SH-SY5Y (cell line): Measurements from ENCODE around the gene EEF2KMT.

Experiments used
- GATA2 ChIP-seq: IDR thresholded peaks from 2 replicates; pipeline ENCODE4 v1.6.1; 2011; ENCODE audit warnings: mild to moderate bottlenecking, low read depth, low read length
- GATA3 ChIP-seq: IDR thresholded peaks from 2 replicates; pipeline ENCODE4 v1.6.1; 2011; ENCODE audit warnings: low read depth, mild to moderate bottlenecking, low read length, moderate library complexity

GRCh38 chr16:5077304-5077703, 20.3 kb downstream of the EEF2KMT start:
- no peak for TF ChIP-seq GATA2
- no peak for TF ChIP-seq GATA3
